ENCODE data around the gene TMEM178B. TPM values are rescaled to one million over a fixed set of nuclear protein-coding genes. Genes with fewer than 3 reads are reported as not detected.

The TMEM178B gene
- total RNA-seq, 4 donors from 2014 or later, result 0.15 to 1.2 (median 0.58) TPM

DNA sequence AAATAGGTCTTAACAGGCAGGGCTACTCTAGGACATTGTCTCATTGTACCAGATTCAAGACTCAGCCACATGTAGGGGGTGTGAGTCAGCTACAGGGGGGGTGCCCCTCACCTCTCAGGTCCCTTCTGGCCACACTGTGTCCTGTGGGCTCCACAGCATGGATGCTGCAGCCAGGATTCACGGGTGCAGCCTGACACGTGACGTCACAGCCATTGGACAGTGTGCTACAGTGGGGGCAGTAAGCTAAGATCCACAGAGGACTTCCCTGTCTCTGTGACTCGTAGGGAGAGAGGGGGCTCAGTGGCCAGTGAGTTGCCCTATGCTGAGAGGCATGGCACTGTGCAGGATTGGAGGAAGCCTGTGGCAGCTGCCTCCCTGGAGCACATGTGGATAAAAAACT, 77.9 kb downstream of the TMEM178B start:
- intact Hi-C loops (cut with DNase I; ENCODE audit: low total_unique reads), result no loop called here
- TF ChIP-seq CTCF (IDR thresholded peaks at IDR 0.05) (no peak), POLR2A (IDR thresholded peaks at IDR 0.05) (no peak)
- DNase-seq (ENCODE audit: low spot score in 2 of 2), result no peak
- WGBS, 2 donors, result 71 to 82% methylated on average over 4 of the region's 4 CpGs
- H3K4me3 ChIP-seq (ENCODE audit: low read depth, poor library complexity, severe bottlenecking), result no peak overlapping the region

DNA sequence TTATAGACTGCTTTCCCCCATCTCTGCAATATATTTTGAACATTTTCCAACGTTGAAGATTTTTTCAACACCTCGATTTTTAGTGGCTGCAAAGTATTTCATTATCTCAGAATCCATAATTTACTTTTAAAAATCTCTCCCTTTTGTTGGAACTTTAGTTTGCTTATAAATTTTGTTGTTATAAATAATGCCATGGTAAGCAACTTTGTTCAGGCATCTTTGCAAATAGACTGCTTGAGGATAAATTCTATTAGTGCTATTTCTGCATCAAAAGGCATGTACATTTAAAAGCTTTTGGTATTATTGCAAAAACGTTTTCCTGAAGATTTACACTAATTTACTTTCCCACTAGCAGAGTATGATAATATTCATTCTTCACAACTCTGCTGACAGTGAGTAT, 79.4 kb downstream of the TMEM178B start:
- WGBS, 2 donors, result 37 to 40% methylated on average over 3 of the region's 3 CpGs
- intact Hi-C loops (cut with DNase I; ENCODE audit: low total_unique reads), result no loop called here
- TF ChIP-seq POLR2A (IDR thresholded peaks at IDR 0.05), result no peak
- no peak for TF ChIP-seq CTCF (IDR thresholded peaks at IDR 0.05)
- no peak for DNase-seq (ENCODE audit: low spot score in 2 of 2)
- no peak overlapping the region for H3K4me3 ChIP-seq (ENCODE audit: low read depth, poor library complexity, severe bottlenecking)

DNA sequence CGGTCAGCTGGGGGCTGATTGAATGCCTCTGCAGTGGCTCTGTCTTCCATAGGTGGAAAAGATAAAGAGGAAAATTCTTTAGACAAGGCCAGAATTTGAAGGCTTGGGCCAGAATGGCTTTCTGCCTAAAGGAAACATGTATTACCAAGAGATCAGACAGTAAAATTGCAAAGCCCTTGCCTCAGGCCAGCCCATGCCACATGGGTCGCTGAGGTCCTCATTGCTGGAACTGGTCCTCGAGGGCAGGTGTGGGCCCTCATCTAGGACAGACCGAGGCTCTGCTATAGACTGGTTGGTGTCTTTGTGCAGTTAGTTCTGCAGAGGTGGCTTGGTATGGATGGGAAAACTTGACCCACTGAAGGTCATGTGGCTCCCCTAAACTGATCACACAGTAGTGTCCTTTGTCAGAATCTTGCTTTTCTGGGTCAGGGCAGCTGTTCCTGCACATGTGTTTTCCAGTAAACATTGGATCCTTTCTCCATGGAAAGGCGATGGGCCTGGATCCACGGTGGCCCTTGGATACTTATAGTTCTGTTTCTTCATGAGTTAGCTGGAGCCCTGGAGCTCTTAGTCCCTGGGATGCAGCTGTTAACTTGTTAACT, 80.4 kb downstream of the TMEM178B start:
- 74 to 75% methylated on average over 6 of the region's 6 CpGs for WGBS, 2 donors
- no peak overlapping the region for H3K4me3 ChIP-seq (ENCODE audit: low read depth, poor library complexity, severe bottlenecking)
- no peak for DNase-seq (ENCODE audit: low spot score in 2 of 2)
- TF ChIP-seq POLR2A (IDR thresholded peaks at IDR 0.05), result no peak
- TF ChIP-seq CTCF (IDR thresholded peaks at IDR 0.05), result no peak
- intact Hi-C loops (cut with DNase I; ENCODE audit: low total_unique reads), result no loop called here

DNA sequence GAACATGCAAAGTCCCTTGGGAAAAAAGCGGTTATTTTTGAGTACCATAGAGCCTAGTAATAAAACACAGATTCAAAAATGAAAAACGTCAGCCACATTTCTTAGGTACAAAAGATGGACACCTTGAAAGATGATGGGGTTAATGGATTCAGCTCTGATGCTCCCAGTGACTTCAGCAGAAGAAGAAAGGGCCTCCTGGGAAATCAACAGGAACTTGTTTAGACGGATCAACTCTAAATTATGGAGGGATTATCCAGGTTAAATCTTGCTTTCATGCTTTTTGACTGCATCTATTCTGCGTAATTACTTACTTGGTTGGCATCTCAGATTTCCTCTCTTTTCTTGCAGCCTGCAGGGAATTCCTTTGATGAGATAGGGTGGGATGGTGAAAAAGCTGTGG, 82.5 kb downstream of the TMEM178B start:
- WGBS, 2 donors, result 38 to 53% methylated on average over 4 of the region's 4 CpGs
- no peak for DNase-seq (ENCODE audit: low spot score in 2 of 2)
- TF ChIP-seq CTCF (IDR thresholded peaks at IDR 0.05) (no peak), POLR2A (IDR thresholded peaks at IDR 0.05) (no peak)
- intact Hi-C loops (cut with DNase I; ENCODE audit: low total_unique reads), result no loop called here
- H3K4me3 ChIP-seq (ENCODE audit: low read depth, poor library complexity, severe bottlenecking), result no peak overlapping the region

DNA sequence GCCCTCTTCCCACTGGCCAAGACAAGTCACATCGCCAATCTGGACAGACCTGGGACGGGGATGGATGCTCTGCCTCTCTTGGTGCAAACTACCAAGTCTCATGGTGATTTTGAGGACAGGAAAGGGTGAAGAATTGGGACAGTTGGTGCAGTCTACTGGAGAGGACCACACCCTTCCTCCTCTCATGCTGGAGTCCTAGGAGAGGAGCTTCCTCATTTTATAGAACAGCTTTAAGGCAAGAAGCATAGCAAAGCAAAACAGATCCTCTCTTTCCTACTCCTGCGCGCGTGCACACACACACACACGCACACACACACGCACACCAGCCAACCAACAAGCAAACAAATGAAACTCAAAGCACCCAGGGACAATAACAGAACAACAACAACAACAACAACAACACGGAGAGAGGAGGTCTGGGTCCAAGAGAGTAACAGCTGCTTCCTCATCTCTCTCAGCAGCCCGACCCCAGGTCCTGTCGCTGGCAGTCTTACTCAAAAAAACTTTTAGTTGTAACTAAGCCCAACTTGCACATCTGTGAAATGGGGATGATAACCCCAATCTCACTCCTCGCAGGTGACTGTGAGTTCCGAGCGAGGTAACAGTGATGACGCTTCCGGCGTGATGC, 83.4 kb downstream of the TMEM178B start:
- 86 to 87% methylated on average over 16 of the region's 16 CpGs for WGBS, 2 donors
- intact Hi-C loops (cut with DNase I; ENCODE audit: low total_unique reads), result no loop called here
- no peak for DNase-seq (ENCODE audit: low spot score in 2 of 2)

GRCh38 chr7:141158561-141158960, 84.7 kb downstream of the TMEM178B start:
- peak in 1 of 2 donors; percentile 32 for DNase-seq (ENCODE audit: low spot score in 2 of 2)
- 50 to 61% methylated on average over 4 of the region's 4 CpGs for WGBS, 2 donors
- H3K4me3 ChIP-seq (ENCODE audit: low read depth, poor library complexity, severe bottlenecking), result no peak overlapping the region
- intact Hi-C loops (cut with DNase I; ENCODE audit: low total_unique reads), result no loop called here
- TF ChIP-seq CTCF (IDR thresholded peaks at IDR 0.05) (no peak), POLR2A (IDR thresholded peaks at IDR 0.05) (no peak)

More for the DNA sequence above, 83.4 kb downstream of the TMEM178B start:
- no peak for TF ChIP-seq POLR2A (IDR thresholded peaks at IDR 0.05)
- H3K4me3 ChIP-seq (ENCODE audit: low read depth, poor library complexity, severe bottlenecking), result no peak overlapping the region

All from lower leg skin (tissue), 4 donors.